Mucosa of gallbladder (tissue), 1 donor: ENCODE measurements around the gene SLC30A2. TPM values are rescaled to one million over a fixed set of nuclear protein-coding genes. Genes with fewer than 3 reads are reported as not detected.
A peak's percentile ranks its signal among the peaks of the same experiment; 100 is the strongest.

Experiments used
- DNase-seq: peaks from one replicate; pipeline ENCODE4 v3.0.0-alpha.2; 2020; ENCODE audit warnings: low spot score
- total RNA-seq: library from RNA; stranded (reverse); gene quantifications from one replicate; pipeline ENCODE4 v1.2.1, GENCODE V29; 2021
- donor health status: DM: no; HTN: no; CAD: no.

SLC30A2 gene
- total RNA-seq, 1 donor from 2014 or later, result 166 TPM

DNA sequence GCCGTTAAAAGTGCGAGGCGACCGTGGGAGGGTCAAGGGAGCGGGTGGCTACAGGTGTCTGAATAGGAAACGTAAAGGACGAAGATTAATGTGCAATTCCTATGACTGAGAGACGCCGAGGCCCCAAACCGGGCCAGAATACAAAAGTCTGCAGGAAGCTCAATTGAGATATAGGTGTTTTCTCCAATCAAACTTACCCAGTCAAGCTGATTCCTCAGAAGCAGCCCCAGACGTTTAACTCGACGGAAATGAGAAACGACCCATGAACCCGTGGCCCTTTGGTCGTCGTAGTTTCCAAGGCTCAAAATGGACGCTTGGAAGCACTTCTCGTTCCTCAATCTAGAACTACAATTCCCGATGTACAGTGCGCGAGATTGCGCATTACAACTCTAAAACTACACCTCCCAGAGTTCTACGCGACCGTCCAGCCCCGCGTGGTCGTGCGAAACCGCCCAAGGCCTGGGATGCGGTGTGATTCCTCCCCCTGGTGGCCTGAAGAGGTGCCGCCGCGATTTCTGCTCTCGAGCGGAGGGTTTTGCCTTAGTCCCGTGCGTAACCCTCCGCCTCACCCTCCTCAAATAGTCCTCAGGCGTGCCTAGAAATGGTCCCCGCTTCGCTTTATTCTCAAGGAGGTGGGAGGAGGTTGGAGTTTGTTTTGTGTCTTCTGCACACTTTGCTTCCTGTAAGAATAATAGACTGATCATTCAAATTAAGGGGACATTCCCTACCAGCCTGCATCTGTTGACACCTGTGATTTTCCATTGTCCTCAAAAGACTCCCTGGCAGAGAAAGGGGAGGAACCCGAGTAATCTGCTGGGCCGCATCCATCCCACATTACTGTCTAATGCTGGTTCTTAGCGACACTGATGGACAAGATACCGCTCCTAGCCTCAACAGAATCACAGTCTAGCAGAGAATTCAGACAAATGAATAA is 47.8 kb downstream of the SLC30A2 start, which contains the start of gene PAFAH2:
Gene PAFAH2 (minus strand): TSS at position 236 of the 934 bp plus-strand sequence. CDS start 7,247 bp downstream, outside the sequence.
- peak; percentile 99 for DNase-seq

DNA sequence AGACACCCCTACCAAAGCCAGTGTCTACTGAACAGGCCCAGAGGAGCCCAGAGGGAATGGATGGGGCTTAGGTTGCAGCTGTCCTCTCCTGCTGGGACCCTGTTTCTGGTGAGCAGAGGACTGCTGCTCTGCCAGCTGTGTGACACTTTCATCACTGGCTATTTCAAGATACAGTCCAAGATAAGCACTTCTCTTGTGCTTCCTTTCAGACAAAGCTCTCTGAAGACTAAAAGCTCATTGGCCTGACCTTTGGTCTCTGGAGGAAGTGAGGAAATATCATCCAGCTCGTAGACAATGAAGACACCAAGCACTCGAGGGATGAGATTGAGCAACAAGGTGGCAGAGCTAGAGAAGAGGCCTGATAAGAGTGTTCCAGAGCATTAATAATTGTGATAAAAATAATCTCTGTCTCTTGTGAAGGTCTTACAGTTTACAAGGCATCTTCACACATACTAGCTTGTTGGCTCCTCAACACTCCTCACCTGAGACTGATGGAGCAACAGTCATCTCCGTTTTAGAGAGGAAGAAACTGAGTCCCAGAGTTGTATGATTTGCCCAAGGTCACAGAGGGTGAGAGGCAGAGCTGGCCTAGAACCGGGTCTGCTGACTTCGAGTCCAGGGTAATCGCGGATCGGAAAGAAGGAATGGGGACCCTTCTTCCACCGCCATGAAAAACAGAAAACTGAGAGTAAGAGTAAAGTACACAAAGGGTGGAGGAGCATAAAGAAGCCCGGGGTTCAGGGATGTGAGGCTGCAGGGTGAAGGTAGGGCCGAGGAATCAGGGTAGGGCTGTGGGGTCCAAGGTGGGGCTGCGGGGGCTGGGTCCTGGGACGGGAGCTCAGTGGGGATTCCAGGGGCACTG is 48.7 kb downstream of the SLC30A2 start:
- peak; percentile 43 for DNase-seq

DNA sequence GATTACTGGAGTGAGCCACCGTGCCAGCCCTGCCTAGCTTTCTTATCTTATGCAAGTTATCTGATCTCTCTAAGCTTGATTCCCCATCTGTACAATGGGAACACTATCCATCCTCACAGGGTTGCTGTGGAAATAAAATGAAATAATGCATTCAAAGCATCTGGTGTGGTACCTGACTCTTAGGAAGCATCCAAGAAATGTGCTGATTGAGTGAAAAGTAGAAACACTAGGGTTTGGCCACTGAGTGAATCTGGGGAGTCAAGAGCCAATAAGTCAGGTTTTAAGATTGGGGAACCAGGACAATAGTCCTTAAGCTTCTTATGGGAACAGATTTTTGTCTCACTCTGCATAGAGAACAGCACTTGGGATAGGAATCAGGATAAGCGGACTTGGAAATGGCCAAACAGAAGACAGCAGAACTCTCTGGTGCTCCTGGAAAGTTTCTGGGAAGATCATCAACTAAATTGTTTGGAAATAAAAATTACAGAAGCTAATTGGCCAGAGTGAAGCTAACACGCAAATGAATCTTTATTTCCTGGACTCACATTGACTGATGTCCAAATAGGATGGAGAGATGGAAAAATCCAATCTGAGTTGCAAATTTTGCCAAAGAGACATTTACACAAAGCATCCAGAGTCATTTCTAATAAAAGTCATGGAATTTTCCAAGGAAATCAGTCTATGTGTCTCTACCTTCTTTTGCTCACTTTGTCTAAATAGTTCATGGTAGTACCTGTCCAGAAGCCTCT is 51.3 kb downstream of the SLC30A2 start:
- no peak for DNase-seq

DNA sequence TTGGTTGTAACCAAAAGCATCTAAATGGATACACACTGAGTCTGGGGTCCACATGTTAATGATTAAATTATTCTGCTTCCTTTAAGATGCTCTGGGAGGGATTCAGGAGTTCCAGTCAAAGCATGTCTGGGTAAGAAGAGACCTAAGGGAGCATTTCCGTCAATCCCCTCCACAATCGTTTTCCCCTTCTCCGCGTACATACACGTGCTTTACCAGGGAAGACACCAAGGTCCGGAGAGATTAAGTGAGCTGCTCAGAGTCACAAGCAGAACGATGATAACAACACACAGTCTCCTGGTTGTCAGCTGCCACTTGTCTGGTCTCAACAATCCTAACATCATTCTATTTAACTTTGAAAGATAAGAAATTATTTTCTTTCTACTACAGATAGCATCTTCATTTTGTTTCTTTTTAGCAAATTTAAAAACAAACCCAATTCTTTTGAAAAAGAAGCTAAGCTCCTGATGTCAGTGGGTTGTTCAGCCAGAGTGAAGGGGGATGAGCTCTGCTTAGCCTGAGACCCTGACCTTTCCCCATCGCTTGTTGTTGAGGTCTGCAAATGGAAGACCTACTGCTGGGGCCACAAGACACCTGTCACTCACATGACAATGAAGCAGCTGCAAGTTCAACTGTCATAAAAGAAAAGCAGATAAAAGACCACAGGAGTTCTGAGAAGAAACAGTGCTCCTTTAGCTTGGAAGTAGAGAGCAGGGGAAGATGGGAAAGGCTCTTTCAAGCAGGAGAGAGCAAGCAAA is 52.5 kb downstream of the SLC30A2 start:
- no peak for DNase-seq

DNA sequence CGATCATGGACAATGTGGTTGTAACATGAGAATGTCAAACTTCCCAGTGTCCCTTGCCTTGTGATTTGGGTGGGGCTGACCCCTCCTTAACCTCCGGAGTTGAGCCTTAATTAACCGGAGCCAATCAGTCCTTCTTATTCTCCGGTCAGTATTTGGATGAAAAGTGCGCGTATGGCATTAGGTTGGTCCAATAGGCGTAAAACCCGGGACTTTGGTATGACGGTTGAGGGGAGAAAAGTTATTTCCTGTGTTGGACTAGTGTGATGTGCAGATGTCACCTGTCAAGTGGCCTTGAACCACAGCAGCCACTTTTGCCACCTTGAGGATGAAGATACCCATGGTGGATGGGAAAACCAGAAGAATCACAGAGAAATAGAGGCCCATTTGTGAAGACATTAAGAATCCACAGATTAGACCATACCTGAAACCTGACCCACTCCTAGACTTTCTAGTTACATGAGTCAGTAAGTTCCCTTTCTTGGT is 53.2 kb downstream of the SLC30A2 start:
- no peak for DNase-seq

DNA sequence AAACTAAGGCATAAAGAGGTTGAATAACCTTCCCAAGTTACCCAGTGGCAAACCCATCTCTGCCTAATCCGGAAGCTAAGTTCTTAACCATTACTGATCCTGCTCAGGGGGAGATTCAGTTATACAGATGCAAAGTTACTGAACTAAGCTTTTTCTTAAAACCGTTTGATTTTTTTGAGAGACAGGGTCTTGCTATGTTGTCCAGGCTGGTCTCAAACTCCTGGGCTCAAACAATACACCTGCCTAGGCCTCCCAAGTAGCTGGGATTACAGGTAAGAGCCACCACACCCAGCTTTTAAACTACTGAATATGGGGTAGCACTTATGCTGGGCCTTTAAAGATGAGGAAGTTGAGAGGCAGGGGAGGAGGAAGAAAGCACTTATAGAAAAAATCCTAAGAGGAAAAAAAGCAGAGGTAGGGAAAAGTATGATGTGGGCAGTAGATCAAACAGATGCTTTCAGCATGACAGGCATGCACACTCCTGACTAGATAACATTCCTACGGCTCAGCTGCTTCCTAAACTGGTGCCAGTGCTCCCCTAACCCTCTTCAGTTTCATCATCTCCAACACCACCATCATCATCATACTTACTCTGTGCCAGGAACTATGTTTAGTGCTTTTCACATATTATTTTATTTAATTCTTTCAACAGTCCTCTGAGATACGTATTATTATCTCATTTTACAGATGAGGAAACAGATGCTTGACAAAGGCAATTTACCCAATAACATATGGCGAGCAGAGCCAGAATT is 53.8 kb downstream of the SLC30A2 start:
- DNase-seq, result no peak

DNA sequence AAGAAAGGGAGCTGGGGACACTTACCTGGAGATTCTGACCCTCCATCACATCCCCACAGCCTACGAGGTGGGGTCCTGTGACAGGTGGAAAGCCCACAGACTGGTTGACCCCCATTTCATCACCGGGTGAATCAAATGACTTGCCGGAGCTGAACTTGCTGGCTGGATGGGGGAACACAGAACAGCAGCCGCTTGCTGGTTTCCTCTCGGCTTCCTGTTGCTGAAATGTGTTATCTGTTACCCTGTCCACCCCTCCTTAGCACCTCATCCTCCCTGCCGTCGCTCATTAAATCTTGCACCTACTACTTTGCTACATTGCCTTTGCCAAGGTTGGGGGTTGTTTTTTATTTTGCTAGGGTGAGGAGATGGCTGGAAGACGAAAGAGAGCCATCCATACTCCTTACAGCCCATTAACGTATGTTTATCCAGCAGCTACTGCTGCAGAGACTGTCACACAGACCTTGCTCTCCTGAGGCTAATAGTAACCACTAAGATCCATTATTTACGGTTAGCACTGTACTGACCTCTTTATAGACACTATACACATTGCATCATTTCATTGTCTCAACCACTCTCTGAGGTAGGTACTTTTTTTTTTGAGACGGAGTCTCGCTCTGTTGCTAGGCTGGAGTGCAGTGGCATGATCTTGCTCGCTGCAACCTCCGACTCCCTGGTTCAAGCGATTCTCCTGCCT is 55.1 kb downstream of the SLC30A2 start:
- no peak for DNase-seq

DNA sequence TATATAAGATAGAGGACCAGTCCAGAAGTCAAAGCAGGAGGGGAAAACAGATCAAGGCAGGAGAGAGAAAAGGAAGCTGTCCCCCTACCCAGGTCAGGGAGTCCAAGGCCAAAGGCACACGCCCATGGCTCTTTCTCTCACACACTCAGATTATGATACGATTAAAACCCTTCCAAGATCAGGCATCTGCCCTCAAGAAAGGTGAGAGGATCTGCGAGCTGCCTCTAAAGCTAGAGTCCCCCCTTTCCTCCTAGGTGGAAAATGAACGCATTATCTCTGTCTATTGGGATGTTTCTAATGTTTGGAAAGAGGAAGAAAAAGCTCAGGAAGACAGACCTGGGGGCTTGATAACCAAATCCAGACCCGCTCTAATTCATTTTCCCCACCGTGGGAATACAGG is 55.7 kb downstream of the SLC30A2 start:
- no peak for DNase-seq

DNA sequence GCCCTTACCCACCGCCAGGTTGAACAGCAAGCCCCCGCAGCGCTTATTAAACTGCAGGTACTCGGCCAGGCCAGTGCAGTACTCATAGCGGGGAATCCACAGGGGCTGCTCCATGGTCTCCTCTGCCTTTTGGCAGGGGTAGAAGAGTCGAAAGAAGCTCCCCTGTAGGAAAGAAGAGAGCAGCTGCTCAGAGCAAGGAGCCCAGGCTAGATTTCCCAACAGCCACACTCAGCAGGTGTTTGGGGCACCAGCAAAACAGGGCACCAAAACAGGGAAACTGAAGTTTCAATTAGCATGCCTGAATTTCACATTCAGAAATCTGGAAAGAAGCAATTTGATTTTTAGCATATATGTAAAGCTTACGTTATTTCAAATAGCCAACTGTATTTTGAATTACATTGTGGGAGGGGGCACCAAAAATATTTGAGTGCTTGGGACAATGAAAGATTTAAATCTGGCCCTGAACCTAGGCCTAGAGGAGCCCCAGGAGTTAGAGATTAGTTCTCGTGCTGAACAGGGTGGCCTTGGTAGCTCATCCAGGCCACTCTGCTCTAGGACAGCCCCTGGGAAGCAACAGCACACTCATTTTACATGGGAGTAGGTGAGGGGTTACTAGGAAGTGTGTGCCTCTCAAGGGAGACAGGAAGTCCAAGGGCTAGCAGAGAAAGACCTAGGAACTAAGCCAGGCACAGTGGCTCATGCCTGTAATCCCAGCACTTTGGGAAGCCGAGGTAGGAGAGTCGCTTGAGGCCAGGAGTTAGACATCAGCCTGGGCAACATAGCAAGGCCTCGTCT is 56.3 kb downstream of the SLC30A2 start:
- DNase-seq, result no peak

DNA sequence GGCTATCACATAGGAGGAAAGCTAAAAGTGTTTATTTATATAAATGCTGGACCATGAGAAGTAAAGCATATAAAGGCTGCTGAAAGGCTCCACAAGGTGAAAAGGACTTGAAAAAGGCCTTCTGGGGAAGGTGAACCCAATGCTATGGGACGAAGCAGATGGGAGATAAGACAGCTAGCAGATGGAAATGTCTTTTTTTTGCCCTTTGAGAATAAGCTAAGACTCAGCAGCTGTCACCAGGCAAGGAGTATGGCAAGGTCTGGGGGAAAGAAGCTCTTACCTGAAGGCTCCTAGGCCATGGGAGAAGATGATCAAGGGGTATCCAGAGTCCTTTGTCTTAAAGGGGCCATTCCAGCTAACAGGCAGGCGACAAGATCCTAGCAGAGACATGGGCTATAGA is 58.0 kb downstream of the SLC30A2 start:
- DNase-seq, result no peak

Other genes with a start within 250 kb of the SLC30A2 start
- 69.7 TPM for gene SELENON, start 245.9 kb downstream of the SLC30A2 start, total RNA-seq
- 77.1 TPM for gene MTFR1L, start 226.2 kb downstream of the SLC30A2 start, total RNA-seq
- 0.26 TPM for gene AUNIP, start 186.7 kb downstream of the SLC30A2 start, total RNA-seq
- gene PAQR7, start 170.4 kb downstream of the SLC30A2 start, total RNA-seq, result 39.7 TPM
- gene STMN1, start 139.7 kb downstream of the SLC30A2 start, total RNA-seq, result 48.7 TPM
- 43.6 TPM for gene PAFAH2, start 48.1 kb downstream of the SLC30A2 start, total RNA-seq
- 1.6 TPM for gene EXTL1, start 24.3 kb downstream of the SLC30A2 start, total RNA-seq
- gene TRIM63, start 21.5 kb upstream of the SLC30A2 start, total RNA-seq, result 6.1 TPM
- gene PDIK1L, start 65.7 kb upstream of the SLC30A2 start, total RNA-seq, result 19.0 TPM
- 2.8 TPM for gene FAM110D, start 113.0 kb upstream of the SLC30A2 start, total RNA-seq
- not detected for gene C1orf232, start 122.8 kb upstream of the SLC30A2 start, total RNA-seq
- 28.1 TPM for gene ZNF593, start 123.8 kb upstream of the SLC30A2 start, total RNA-seq
- 0.29 TPM for gene ZNF593OS, start 125.7 kb upstream of the SLC30A2 start, total RNA-seq
- gene CNKSR1, start 131.4 kb upstream of the SLC30A2 start, total RNA-seq, result 36.0 TPM
- not detected for gene CATSPER4, start 144.5 kb upstream of the SLC30A2 start, total RNA-seq
- 10.0 TPM for gene CEP85, start 188.1 kb upstream of the SLC30A2 start, total RNA-seq
- gene SH3BGRL3, start 234.0 kb upstream of the SLC30A2 start, total RNA-seq, result 133 TPM